ENCODE measurements around the gene HMGXB4. TPM values are rescaled to one million over a fixed set of nuclear protein-coding genes. Genes with fewer than 3 reads are reported as not detected.

Gene HMGXB4
- total RNA-seq, 1 donor from 2014 or later, result 21.4 TPM

DNA sequence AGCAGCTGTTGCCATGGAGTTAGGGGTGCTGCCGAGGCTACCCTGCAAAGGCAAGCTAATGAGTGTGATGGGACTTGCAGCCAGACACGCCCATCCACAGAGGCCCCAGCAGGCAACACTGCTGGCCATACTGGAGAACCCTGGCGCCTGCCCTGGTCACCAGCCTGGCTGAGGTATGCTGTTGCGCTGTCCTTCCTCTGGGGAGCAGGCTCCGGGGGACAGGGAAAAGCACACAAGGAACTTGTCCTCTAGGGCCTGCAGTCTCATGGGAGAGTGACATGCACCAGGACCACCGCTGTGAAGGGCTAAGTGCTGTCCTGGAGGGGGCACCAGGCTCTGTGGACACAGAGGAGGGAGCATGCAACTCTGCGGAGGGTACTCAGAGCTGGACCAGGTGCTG is 78.2 kb downstream of the HMGXB4 start:
- Mint-ChIP-seq H3K36me3 (ENCODE audit: low read depth, unreplicated experiment) (peaks cover 24% of the 10 kb centered on the region), H3K27me3 (ENCODE audit: unreplicated experiment) (no peaks in the 10 kb centered on the region), H3K4me1 (ENCODE audit: unreplicated experiment) (peaks cover 4% of the 10 kb centered on the region), H3K27ac (ENCODE audit: unreplicated experiment) (no peak overlapping the region), H3K9me3 (ENCODE audit: unreplicated experiment) (no peaks in the 10 kb centered on the region), H3K4me3 (ENCODE audit: unreplicated experiment) (peak overlapping the region; percentile 25)
- TF ChIP-seq, protein P1, sequence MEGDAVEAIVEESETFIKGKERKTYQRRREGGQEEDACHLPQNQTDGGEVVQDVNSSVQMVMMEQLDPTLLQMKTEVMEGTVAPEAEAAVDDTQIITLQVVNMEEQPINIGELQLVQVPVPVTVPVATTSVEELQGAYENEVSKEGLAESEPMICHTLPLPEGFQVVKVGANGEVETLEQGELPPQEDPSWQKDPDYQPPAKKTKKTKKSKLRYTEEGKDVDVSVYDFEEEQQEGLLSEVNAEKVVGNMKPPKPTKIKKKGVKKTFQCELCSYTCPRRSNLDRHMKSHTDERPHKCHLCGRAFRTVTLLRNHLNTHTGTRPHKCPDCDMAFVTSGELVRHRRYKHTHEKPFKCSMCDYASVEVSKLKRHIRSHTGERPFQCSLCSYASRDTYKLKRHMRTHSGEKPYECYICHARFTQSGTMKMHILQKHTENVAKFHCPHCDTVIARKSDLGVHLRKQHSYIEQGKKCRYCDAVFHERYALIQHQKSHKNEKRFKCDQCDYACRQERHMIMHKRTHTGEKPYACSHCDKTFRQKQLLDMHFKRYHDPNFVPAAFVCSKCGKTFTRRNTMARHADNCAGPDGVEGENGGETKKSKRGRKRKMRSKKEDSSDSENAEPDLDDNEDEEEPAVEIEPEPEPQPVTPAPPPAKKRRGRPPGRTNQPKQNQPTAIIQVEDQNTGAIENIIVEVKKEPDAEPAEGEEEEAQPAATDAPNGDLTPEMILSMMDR (IDR thresholded peaks at IDR 0.05; ENCODE audit: unreplicated experiment), result no peak
- DNase-seq (ENCODE audit: low spot score), result no peak

DNA sequence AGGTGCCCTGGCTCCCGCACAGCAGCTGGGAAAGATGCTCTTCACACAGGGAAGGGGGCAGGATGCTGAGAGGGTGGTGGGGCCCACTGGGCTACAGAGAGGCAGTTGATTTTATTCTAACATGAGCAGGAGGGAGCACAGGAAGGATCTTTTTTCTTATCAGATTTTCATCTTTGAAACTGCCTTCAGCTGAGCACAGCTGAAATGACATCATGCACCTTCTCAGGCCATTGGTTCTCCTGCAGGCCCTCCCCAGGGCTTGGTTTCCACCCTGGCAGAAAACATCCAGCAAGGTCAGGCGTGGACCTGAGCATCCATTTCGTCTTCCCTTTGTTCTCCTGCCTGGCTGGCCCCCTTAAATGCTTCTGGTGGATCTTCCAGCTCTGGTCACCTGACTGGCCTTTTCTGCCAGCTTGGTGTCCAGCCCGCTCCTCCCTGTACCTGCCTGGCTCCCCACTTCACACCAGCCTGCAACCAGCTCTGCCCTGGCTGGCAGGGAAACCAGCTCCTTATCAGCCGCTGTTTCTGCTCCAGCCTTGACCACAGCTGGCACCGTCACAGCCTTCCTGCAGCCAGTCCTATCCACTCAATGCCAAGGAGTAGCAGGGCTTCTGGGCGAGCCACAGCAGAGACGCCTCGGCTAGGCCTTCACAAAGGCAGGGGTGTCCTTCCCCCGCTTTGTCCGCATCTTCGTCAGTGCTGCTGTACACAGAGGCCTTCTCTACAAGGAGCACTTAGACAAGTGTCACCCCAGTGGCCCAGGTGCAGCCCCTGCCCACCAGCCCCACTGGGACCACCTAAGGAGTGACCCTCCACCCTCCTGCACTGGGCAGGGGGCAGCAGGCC is 78.9 kb downstream of the HMGXB4 start:
- Mint-ChIP-seq H3K4me3 (ENCODE audit: unreplicated experiment) (peak overlapping the region; percentile 25), H3K27ac (ENCODE audit: unreplicated experiment) (no peak overlapping the region), H3K9me3 (ENCODE audit: unreplicated experiment) (no peaks in the 10 kb centered on the region), H3K4me1 (ENCODE audit: unreplicated experiment) (peaks cover 4% of the 10 kb centered on the region), H3K27me3 (ENCODE audit: unreplicated experiment) (no peaks in the 10 kb centered on the region), H3K36me3 (ENCODE audit: low read depth, unreplicated experiment) (peaks cover 20% of the 10 kb centered on the region)
- TF ChIP-seq, protein P1 (IDR thresholded peaks at IDR 0.05; ENCODE audit: unreplicated experiment), result no peak
- DNase-seq (ENCODE audit: low spot score), result no peak

DNA sequence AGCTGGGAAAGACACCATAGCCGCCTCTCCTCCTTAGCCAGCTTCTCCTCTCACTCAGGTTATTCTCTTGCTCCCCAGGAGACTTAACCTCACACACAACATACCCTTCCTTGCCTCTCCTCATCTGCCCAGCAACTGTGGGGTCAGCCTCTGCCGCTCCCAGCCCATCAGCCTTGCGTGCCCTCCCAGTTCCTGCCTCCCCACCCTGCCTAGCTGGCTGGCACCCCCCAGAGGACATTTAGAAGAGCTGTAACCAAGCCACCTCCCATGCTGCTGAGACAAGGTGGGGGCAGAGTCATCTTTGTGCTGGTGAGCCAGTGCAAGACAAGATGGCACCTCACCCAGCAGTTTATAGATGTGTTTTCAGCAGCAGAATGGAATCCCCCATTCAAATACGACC is 80.6 kb downstream of the HMGXB4 start:
- H3K9me3 Mint-ChIP-seq (ENCODE audit: unreplicated experiment), result no peaks in the 10 kb centered on the region
- H3K4me1 Mint-ChIP-seq (ENCODE audit: unreplicated experiment), result peaks cover 4% of the 10 kb centered on the region
- H3K4me3 Mint-ChIP-seq (ENCODE audit: unreplicated experiment), result no peak overlapping the region
- H3K27me3 Mint-ChIP-seq (ENCODE audit: unreplicated experiment), result peaks cover 1% of the 10 kb centered on the region
- H3K27ac Mint-ChIP-seq (ENCODE audit: unreplicated experiment), result peak overlapping the region; percentile 24
- TF ChIP-seq, protein P1 (IDR thresholded peaks at IDR 0.05; ENCODE audit: unreplicated experiment), result no peak
- DNase-seq (ENCODE audit: low spot score), result no peak
- peaks cover 12% of the 10 kb centered on the region for H3K36me3 Mint-ChIP-seq (ENCODE audit: low read depth, unreplicated experiment)

DNA sequence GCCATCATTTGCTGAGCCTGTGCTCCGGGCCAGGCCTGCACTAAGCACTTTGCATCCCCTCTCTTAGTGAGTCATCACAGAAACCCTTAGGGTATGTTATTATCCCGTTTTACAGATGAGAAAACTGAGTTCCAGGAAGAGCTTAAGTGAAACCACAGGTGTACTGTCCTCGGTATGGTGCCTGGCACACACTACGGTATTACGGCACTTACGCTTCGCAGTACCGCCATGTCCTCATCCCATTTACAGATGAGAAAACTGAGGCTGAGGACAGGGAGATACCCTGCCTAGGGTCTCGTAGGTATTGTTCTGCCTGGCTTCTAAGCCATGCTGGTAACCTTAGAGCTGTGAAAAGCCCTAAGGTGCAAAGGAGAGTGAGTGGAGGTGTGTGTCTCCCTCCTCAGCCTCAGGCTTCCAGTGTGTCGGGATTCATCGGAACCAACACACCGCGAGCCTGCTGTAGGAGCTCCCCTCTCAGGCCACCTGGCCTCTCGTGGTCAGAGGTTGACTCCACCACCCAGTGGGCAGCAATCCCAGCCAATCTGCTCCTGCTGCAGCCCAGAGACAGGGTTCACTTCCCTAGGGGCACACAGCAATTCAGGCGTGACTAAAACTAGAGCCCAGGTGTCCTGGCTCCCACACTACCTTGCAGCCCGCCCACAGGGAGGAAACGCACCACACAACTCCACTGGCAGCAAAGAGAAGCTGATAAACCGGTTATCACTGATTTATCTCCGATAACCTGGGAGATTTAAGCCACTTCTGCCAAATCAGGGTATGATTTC is 84.0 kb downstream of the HMGXB4 start:
- no peak overlapping the region for H3K4me3 Mint-ChIP-seq (ENCODE audit: unreplicated experiment)
- no peaks in the 10 kb centered on the region for H3K9me3 Mint-ChIP-seq (ENCODE audit: unreplicated experiment)
- no peak overlapping the region for H3K27ac Mint-ChIP-seq (ENCODE audit: unreplicated experiment)
- DNase-seq (ENCODE audit: low spot score), result no peak
- H3K36me3 Mint-ChIP-seq (ENCODE audit: low read depth, unreplicated experiment), result peaks cover 9% of the 10 kb centered on the region
- TF ChIP-seq, protein P1 (IDR thresholded peaks at IDR 0.05; ENCODE audit: unreplicated experiment), result no peak
- H3K4me1 Mint-ChIP-seq (ENCODE audit: unreplicated experiment), result no peaks in the 10 kb centered on the region
- peaks cover 1% of the 10 kb centered on the region for H3K27me3 Mint-ChIP-seq (ENCODE audit: unreplicated experiment)

DNA sequence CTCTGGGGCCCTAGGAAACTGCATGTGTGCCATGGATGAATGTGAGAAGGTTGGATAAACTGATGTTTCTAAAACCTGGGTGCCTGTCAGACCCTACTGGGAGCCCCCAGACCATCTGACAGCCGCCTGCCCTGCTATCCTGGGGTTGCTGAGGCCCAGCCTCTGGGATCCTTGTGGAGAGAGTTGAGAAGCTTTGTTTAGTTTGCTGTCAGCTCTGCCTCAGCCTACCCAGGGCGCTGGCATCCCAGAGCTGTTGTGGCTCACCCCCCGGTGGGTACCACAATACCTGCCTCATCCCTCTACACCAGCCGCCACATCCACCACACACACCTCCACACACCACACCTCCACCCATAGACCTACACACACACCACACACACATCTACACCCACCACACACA is 85.1 kb downstream of the HMGXB4 start:
- TF ChIP-seq, protein P1 (IDR thresholded peaks at IDR 0.05; ENCODE audit: unreplicated experiment), result no peak

More for the DNA sequence above, 85.1 kb downstream of the HMGXB4 start:
- Mint-ChIP-seq H3K9me3 (ENCODE audit: unreplicated experiment) (no peaks in the 10 kb centered on the region), H3K27me3 (ENCODE audit: unreplicated experiment) (peaks cover 3% of the 10 kb centered on the region), H3K36me3 (ENCODE audit: low read depth, unreplicated experiment) (peaks cover 9% of the 10 kb centered on the region), H3K4me3 (ENCODE audit: unreplicated experiment) (no peak overlapping the region), H3K4me1 (ENCODE audit: unreplicated experiment) (no peaks in the 10 kb centered on the region), H3K27ac (ENCODE audit: unreplicated experiment) (no peak overlapping the region)
- no peak for DNase-seq (ENCODE audit: low spot score)
